Measurements from ENCODE around the gene PTH2R.

Gene PTH2R

DNA sequence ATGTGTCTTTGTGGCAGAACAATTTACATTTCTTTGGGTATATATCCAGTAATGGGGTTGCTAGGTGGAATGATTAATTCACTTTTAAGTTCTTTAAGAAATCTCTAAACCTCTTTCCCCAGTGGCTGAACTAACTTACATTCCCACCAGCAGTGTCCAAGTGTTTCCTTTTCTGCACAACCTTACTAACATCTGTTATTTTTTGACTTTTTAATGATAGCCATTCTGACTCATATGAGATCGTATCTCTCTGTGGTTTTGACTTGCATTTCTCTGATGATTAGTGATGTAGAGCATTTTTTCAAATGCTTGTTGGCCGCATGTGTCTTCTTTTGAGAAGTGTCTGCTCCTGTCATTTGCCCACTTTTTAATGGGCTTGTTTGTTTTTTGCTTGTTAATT is 43.1 kb upstream of the PTH2R start:
- TF ChIP-seq, protein P1, sequence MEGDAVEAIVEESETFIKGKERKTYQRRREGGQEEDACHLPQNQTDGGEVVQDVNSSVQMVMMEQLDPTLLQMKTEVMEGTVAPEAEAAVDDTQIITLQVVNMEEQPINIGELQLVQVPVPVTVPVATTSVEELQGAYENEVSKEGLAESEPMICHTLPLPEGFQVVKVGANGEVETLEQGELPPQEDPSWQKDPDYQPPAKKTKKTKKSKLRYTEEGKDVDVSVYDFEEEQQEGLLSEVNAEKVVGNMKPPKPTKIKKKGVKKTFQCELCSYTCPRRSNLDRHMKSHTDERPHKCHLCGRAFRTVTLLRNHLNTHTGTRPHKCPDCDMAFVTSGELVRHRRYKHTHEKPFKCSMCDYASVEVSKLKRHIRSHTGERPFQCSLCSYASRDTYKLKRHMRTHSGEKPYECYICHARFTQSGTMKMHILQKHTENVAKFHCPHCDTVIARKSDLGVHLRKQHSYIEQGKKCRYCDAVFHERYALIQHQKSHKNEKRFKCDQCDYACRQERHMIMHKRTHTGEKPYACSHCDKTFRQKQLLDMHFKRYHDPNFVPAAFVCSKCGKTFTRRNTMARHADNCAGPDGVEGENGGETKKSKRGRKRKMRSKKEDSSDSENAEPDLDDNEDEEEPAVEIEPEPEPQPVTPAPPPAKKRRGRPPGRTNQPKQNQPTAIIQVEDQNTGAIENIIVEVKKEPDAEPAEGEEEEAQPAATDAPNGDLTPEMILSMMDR (IDR thresholded peaks at IDR 0.05; ENCODE audit: extremely low read depth, missing control alignments) = no peak
- no peak for DNase-seq (ENCODE audit: low spot score)

DNA sequence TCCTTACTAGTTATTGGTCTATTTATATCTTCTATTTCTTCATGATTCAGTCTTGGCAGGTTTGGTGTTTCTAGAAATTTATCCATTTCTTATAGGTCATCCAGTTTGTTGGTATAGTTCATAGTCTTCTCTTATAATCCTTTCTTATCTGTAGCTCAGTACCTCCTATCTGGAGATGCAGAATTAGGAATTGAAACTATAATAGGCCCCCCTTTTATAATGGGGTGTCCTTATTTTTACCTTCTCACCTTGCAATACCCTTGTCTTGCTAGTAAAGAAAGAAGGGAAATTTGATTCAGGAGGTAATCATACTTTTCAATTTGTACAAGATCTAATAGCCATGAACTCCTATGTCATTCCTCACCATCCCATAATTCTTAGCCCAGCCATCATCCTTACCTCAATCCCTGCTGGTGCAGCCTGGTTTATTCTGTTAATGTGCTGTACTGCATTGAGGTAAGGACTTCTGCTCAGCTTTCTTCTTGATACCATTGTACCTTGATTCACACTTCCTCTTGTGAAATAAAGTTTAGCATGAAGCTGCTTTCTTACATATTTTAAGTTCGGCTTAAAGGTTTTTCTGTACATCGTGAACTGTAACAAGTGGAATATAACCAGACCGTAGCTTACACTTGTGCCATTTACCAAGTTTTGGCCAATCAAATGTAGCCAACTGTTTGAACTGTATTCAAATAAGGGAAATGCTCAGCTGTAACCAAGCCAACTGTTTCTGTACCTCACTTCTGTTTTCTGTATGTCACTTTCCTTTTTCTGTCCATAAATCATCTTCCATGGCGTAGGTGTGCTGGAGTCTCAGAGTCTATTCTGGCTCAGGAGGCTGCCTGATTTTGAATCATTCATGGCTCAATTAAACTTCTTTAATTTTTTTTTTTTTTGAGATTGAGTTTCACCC is 40.1 kb upstream of the PTH2R start:
- TF ChIP-seq, protein P1 (IDR thresholded peaks at IDR 0.05; ENCODE audit: extremely low read depth, missing control alignments) = no peak
- DNase-seq (ENCODE audit: low spot score) = peak; percentile 59

DNA sequence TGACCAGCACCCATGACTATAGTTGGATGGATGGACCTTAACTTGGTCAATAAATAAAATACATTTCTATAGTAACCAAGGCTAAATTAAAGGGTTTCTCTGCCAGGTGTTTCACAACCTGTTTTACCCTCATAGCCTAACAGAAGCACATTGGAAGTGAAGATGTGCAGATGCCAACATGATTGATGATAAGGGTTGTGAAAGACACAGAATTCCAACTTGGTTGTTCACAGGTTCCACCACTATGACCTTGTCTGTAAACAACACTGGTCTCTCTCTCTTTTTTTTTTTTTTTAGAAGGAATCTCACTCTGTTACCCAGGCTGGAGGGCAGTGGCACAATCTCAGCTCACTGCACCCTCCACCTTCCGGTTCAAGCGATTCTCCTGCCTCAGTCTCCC is 37.5 kb upstream of the PTH2R start:
- TF ChIP-seq, protein P1 (IDR thresholded peaks at IDR 0.05; ENCODE audit: extremely low read depth, missing control alignments) = no peak
- DNase-seq (ENCODE audit: low spot score) = no peak

DNA sequence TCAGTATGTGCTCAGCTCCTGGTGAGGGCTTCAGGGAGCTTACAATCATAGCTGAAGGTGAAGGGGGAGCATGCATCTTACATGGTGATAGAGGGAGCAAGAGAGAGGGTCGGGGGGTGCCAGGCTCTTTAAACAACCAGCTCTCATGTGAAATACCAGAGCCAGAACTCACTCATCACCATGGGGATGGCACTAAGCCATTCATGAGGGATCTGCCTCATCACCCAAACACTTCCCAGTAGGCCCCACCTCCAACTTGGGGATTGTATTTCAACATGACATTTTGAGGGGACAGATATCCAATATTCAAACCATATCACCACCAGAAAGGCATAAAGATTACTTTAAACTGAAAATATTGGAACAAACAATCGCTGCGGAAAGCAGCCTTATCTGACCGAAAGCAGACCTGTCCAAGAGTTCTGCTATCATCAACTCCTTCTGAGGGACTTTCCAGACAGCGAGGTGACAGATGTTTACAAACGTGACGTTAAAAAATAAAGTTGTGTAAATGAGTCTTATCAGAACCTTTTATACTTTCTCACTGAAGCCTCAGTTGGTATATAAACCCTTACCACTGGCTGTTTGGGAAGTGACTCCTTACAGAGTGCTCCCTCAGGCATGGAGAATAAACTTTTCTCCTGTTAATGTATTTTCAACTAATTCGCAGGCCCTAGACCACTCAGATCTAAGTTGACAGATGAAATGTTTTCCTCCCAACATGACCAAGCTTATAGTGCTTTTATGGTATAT is 35.5 kb upstream of the PTH2R start:
- TF ChIP-seq, protein P1 (IDR thresholded peaks at IDR 0.05; ENCODE audit: extremely low read depth, missing control alignments) = no peak
- no peak for DNase-seq (ENCODE audit: low spot score)

DNA sequence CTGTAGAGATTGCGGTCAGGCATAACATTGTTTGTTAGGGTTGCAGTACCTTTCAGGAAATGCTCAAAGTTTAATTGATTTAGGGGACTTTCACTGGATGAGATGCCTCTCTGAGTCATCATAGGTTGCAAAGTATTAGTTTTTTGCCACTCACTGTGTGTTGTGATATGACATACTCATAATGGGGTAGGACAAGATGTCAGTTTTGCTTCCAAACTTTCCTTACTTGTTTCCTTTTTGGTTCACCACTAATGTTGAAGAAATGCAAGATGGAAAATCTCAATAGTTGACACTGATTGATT is 35.0 kb upstream of the PTH2R start:
- DNase-seq (ENCODE audit: low spot score) = no peak
- TF ChIP-seq, protein P1 (IDR thresholded peaks at IDR 0.05; ENCODE audit: extremely low read depth, missing control alignments) = no peak

DNA sequence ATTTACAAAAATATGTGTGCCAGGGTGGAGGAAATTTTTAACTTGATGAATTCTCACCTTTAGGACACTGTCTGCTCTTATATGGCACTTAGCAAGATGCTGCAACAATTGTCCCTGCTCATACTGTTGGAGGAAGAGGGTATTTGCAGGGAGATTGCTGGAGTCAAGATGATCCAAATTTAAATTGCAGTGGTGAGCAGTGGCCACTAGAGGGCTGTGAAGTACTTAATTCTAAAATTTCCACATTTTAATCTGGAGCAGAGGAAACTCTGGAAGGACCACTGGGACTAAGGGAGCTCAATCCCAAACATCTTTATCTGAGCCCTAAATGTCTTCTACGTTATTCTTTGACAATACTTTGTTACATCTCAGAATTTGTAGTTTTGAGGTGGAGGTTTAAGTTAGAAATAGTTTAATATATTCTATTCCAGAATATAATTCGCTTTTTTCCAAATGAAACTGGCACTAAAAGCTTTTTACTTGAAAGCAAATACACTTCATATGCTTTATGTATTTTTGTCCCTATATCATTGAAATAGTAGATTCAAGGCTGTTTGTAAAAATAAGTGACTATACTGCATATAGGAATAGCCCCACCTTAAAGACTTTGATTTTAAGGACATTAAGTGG is 33.0 kb upstream of the PTH2R start:
- DNase-seq (ENCODE audit: low spot score) = peak; percentile 70
- TF ChIP-seq, protein P1 (IDR thresholded peaks at IDR 0.05; ENCODE audit: extremely low read depth, missing control alignments) = peak; percentile 76
